GM12892 (cell line): Measurements from ENCODE around the gene C16orf89.
"Not testable (repeated sequence)": the region's sequence is repeated elsewhere in the genome, so short reads cannot be mapped to it uniquely, and the experiment has no call there.

ENCODE experiments used
- POLR2A ChIP-seq: IDR thresholded peaks from 2 replicates; pipeline ENCODE4 v1.6.1; 2011; ENCODE audit warnings: low read depth, low read length, control low read depth
- POLR2AphosphoS5 ChIP-seq: IDR thresholded peaks from 2 replicates; pipeline ENCODE4 v1.6.1; 2011; ENCODE audit warnings: low read depth, low read length, control low read depth
- TAF1 ChIP-seq: IDR thresholded peaks from 2 replicates; pipeline ENCODE4 v1.6.1; 2011; ENCODE audit warnings: low read depth, mild to moderate bottlenecking, control low read depth, low read length, borderline replicate concordance

DNA sequence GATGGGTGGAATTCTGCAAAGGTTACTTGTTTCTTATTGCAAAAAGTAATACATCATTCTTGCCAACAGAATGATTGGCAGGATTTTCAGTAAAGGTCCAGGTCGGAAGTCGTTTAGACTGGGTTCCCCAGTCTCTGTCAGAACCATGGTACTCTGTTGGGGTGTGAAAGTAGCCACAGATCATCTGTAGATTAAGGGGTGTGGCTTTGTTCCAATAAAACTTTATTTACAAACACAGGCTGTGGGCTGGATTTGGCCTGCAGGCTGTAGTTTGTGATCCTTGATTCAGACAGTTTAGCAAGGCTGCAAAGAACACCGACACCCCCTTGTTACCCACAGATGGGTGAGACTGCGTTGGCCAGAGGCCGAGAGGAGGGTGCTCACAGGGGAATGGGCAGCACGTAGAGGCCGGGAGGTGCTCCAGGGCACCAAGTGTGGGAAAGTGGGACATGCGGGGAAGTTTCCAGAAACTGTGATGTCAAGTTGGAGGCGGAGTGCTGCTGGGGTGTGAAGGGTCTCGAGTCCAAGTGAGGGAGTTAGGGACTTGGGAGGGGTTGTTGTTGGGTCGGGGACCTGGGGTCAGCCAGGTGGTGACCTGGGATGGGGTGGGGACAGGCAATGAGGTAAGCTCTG is 18.5 kb upstream of the C16orf89 start:
- TF ChIP-seq POLR2AphosphoS5, POLR2A, TAF1: not testable (repeated sequence)
